Measurements from ENCODE around the gene GPHN. TPM values are rescaled to one million over a fixed set of nuclear protein-coding genes. Genes with fewer than 3 reads are reported as not detected.

Gene GPHN
- total RNA-seq, 1 donor from 2014 or later, result 9.4 TPM

- Histone ChIP-seq H3K4me3 (ENCODE audit: low read length in 3 of 3) (no peak overlapping the region), H3K36me3 (ENCODE audit: control insufficient read depth in 3 of 3, insufficient read depth in 3 of 3, low read length in 3 of 3) (peaks cover 5 to 16% (median 15%) of the 10 kb centered on the region in 3 donors), H3K9ac (ENCODE audit: low read depth in 1 of 3, low read length in 3 of 3) (no peak overlapping the region), H3K27me3 (ENCODE audit: control insufficient read depth in 3 of 3, insufficient read depth in 3 of 3, low read length in 3 of 3) (no peaks in the 10 kb centered on the region), H3K27ac (ENCODE audit: low read depth, low read length) (no peak overlapping the region), H3K9me3 (ENCODE audit: control insufficient read depth in 3 of 3, low read length in 3 of 3) (peaks cover 3 to 6% (median 3%) of the 10 kb centered on the region in 3 donors), H3K4me1 (ENCODE audit: control insufficient read depth in 3 of 3, insufficient read depth in 3 of 3, low read length in 3 of 3) (no peaks in the 10 kb centered on the region)
These were observed 664.1 kb downstream of the GPHN start for GRCh38 chr14:67172056-67172455.

GRCh38 chr14:67172520-67172919 lies 664.6 kb downstream of the GPHN start:
- Histone ChIP-seq H3K4me3 (ENCODE audit: low read length in 3 of 3) (no peak overlapping the region), H3K27ac (ENCODE audit: low read depth, low read length) (no peak overlapping the region), H3K36me3 (ENCODE audit: control insufficient read depth in 3 of 3, insufficient read depth in 3 of 3, low read length in 3 of 3) (peaks cover 5 to 16% (median 15%) of the 10 kb centered on the region in 3 donors), H3K9ac (ENCODE audit: low read depth in 1 of 3, low read length in 3 of 3) (no peak overlapping the region), H3K27me3 (ENCODE audit: control insufficient read depth in 3 of 3, insufficient read depth in 3 of 3, low read length in 3 of 3) (no peaks in the 10 kb centered on the region), H3K4me1 (ENCODE audit: control insufficient read depth in 3 of 3, insufficient read depth in 3 of 3, low read length in 3 of 3) (no peaks in the 10 kb centered on the region), H3K9me3 (ENCODE audit: control insufficient read depth in 3 of 3, low read length in 3 of 3) (peaks cover 3 to 6% (median 3%) of the 10 kb centered on the region in 3 donors)

GRCh38 chr14:67173719-67174118 lies 665.8 kb downstream of the GPHN start:
- no peak overlapping the region for H3K27ac ChIP-seq (ENCODE audit: low read depth, low read length)
- no peak overlapping the region for H3K4me3 ChIP-seq (ENCODE audit: low read length in 3 of 3)
- H3K36me3 ChIP-seq (ENCODE audit: control insufficient read depth in 3 of 3, insufficient read depth in 3 of 3, low read length in 3 of 3), result peaks cover 5 to 15% (median 14%) of the 10 kb centered on the region in 3 donors
- peaks cover 3 to 6% (median 4%) of the 10 kb centered on the region in 3 donors for H3K9me3 ChIP-seq (ENCODE audit: control insufficient read depth in 3 of 3, low read length in 3 of 3)
- H3K27me3 ChIP-seq (ENCODE audit: control insufficient read depth in 3 of 3, insufficient read depth in 3 of 3, low read length in 3 of 3), result no peaks in the 10 kb centered on the region
- no peak overlapping the region for H3K9ac ChIP-seq (ENCODE audit: low read depth in 1 of 3, low read length in 3 of 3)
- H3K4me1 ChIP-seq (ENCODE audit: control insufficient read depth in 3 of 3, insufficient read depth in 3 of 3, low read length in 3 of 3), result no peaks in the 10 kb centered on the region

GRCh38 chr14:67186172-67186768 lies 678.3 kb downstream of the GPHN start:
- no peaks in the 10 kb centered on the region for H3K27me3 ChIP-seq (ENCODE audit: control insufficient read depth in 3 of 3, insufficient read depth in 3 of 3, low read length in 3 of 3)
- peaks cover 0 to 5% (median 0%) of the 10 kb centered on the region in 3 donors for H3K4me1 ChIP-seq (ENCODE audit: control insufficient read depth in 3 of 3, insufficient read depth in 3 of 3, low read length in 3 of 3)
- H3K9me3 ChIP-seq (ENCODE audit: control insufficient read depth in 3 of 3, low read length in 3 of 3), result no peaks in the 10 kb centered on the region
- peaks cover 0 to 2% (median 1%) of the 10 kb centered on the region in 3 donors for H3K36me3 ChIP-seq (ENCODE audit: control insufficient read depth in 3 of 3, insufficient read depth in 3 of 3, low read length in 3 of 3)
- H3K27ac ChIP-seq (ENCODE audit: low read depth, low read length), result no peak overlapping the region
- H3K4me3 ChIP-seq (ENCODE audit: low read length in 3 of 3), result no peak overlapping the region
- H3K9ac ChIP-seq (ENCODE audit: low read depth in 1 of 3, low read length in 3 of 3), result no peak overlapping the region

- no peaks in the 10 kb centered on the region for H3K9me3 ChIP-seq (ENCODE audit: control insufficient read depth in 3 of 3, low read length in 3 of 3)
- no peak overlapping the region for H3K27ac ChIP-seq (ENCODE audit: low read depth, low read length)
- no peak overlapping the region for H3K9ac ChIP-seq (ENCODE audit: low read depth in 1 of 3, low read length in 3 of 3)
- no peaks in the 10 kb centered on the region for H3K36me3 ChIP-seq (ENCODE audit: control insufficient read depth in 3 of 3, insufficient read depth in 3 of 3, low read length in 3 of 3)
- no peak overlapping the region for H3K4me3 ChIP-seq (ENCODE audit: low read length in 3 of 3)
- H3K4me1 ChIP-seq (ENCODE audit: control insufficient read depth in 3 of 3, insufficient read depth in 3 of 3, low read length in 3 of 3), result peaks cover 0 to 5% (median 0%) of the 10 kb centered on the region in 3 donors
- no peaks in the 10 kb centered on the region for H3K27me3 ChIP-seq (ENCODE audit: control insufficient read depth in 3 of 3, insufficient read depth in 3 of 3, low read length in 3 of 3)
These were observed 679.0 kb downstream of the GPHN start for GRCh38 chr14:67186789-67187584.

GRCh38 chr14:67187826-67188225 lies 679.9 kb downstream of the GPHN start:
- no peak overlapping the region for H3K9ac ChIP-seq (ENCODE audit: low read depth in 1 of 3, low read length in 3 of 3)
- no peak overlapping the region for H3K27ac ChIP-seq (ENCODE audit: low read depth, low read length)
- H3K27me3 ChIP-seq (ENCODE audit: control insufficient read depth in 3 of 3, insufficient read depth in 3 of 3, low read length in 3 of 3), result no peaks in the 10 kb centered on the region
- H3K9me3 ChIP-seq (ENCODE audit: control insufficient read depth in 3 of 3, low read length in 3 of 3), result no peaks in the 10 kb centered on the region
- H3K4me1 ChIP-seq (ENCODE audit: control insufficient read depth in 3 of 3, insufficient read depth in 3 of 3, low read length in 3 of 3), result peaks cover 0 to 5% (median 0%) of the 10 kb centered on the region in 3 donors
- no peak overlapping the region for H3K4me3 ChIP-seq (ENCODE audit: low read length in 3 of 3)
- no peaks in the 10 kb centered on the region for H3K36me3 ChIP-seq (ENCODE audit: control insufficient read depth in 3 of 3, insufficient read depth in 3 of 3, low read length in 3 of 3)

- Histone ChIP-seq H3K36me3 (ENCODE audit: control insufficient read depth in 3 of 3, insufficient read depth in 3 of 3, low read length in 3 of 3) (no peaks in the 10 kb centered on the region), H3K9ac (ENCODE audit: low read depth in 1 of 3, low read length in 3 of 3) (no peak overlapping the region), H3K4me3 (ENCODE audit: low read length in 3 of 3) (no peak overlapping the region), H3K4me1 (ENCODE audit: control insufficient read depth in 3 of 3, insufficient read depth in 3 of 3, low read length in 3 of 3) (peaks cover 0 to 5% (median 0%) of the 10 kb centered on the region in 3 donors), H3K27me3 (ENCODE audit: control insufficient read depth in 3 of 3, insufficient read depth in 3 of 3, low read length in 3 of 3) (no peaks in the 10 kb centered on the region), H3K9me3 (ENCODE audit: control insufficient read depth in 3 of 3, low read length in 3 of 3) (no peaks in the 10 kb centered on the region), H3K27ac (ENCODE audit: low read depth, low read length) (no peak overlapping the region)
These were observed 680.4 kb downstream of the GPHN start for GRCh38 chr14:67188326-67188725.

- Histone ChIP-seq H3K4me3 (ENCODE audit: low read length in 3 of 3) (no peak overlapping the region), H3K9me3 (ENCODE audit: control insufficient read depth in 3 of 3, low read length in 3 of 3) (no peaks in the 10 kb centered on the region), H3K9ac (ENCODE audit: low read depth in 1 of 3, low read length in 3 of 3) (no peak overlapping the region), H3K27me3 (ENCODE audit: control insufficient read depth in 3 of 3, insufficient read depth in 3 of 3, low read length in 3 of 3) (no peaks in the 10 kb centered on the region), H3K27ac (ENCODE audit: low read depth, low read length) (no peak overlapping the region), H3K4me1 (ENCODE audit: control insufficient read depth in 3 of 3, insufficient read depth in 3 of 3, low read length in 3 of 3) (peaks cover 0 to 5% (median 0%) of the 10 kb centered on the region in 3 donors), H3K36me3 (ENCODE audit: control insufficient read depth in 3 of 3, insufficient read depth in 3 of 3, low read length in 3 of 3) (no peaks in the 10 kb centered on the region)
These were observed 683.9 kb downstream of the GPHN start for GRCh38 chr14:67191768-67192290.

GRCh38 chr14:67192366-67192765 lies 684.4 kb downstream of the GPHN start:
- H3K27me3 ChIP-seq (ENCODE audit: control insufficient read depth in 3 of 3, insufficient read depth in 3 of 3, low read length in 3 of 3), result no peaks in the 10 kb centered on the region

GRCh38 chr14:67195279-67195678 lies 687.3 kb downstream of the GPHN start:
- H3K27me3 ChIP-seq (ENCODE audit: control insufficient read depth in 3 of 3, insufficient read depth in 3 of 3, low read length in 3 of 3), result no peaks in the 10 kb centered on the region
- H3K9me3 ChIP-seq (ENCODE audit: control insufficient read depth in 3 of 3, low read length in 3 of 3), result no peaks in the 10 kb centered on the region
- no peaks in the 10 kb centered on the region for H3K4me1 ChIP-seq (ENCODE audit: control insufficient read depth in 3 of 3, insufficient read depth in 3 of 3, low read length in 3 of 3)
- H3K4me3 ChIP-seq (ENCODE audit: low read length in 3 of 3), result no peak overlapping the region
- no peak overlapping the region for H3K9ac ChIP-seq (ENCODE audit: low read depth in 1 of 3, low read length in 3 of 3)
- no peaks in the 10 kb centered on the region for H3K36me3 ChIP-seq (ENCODE audit: control insufficient read depth in 3 of 3, insufficient read depth in 3 of 3, low read length in 3 of 3)
- no peak overlapping the region for H3K27ac ChIP-seq (ENCODE audit: low read depth, low read length)

More at GRCh38 chr14:67192366-67192765, 684.4 kb downstream of the GPHN start:
- Histone ChIP-seq H3K9ac (ENCODE audit: low read depth in 1 of 3, low read length in 3 of 3) (no peak overlapping the region), H3K27ac (ENCODE audit: low read depth, low read length) (no peak overlapping the region), H3K9me3 (ENCODE audit: control insufficient read depth in 3 of 3, low read length in 3 of 3) (no peaks in the 10 kb centered on the region), H3K4me1 (ENCODE audit: control insufficient read depth in 3 of 3, insufficient read depth in 3 of 3, low read length in 3 of 3) (peaks cover 0 to 2% (median 0%) of the 10 kb centered on the region in 3 donors), H3K4me3 (ENCODE audit: low read length in 3 of 3) (no peak overlapping the region), H3K36me3 (ENCODE audit: control insufficient read depth in 3 of 3, insufficient read depth in 3 of 3, low read length in 3 of 3) (no peaks in the 10 kb centered on the region)
